Uterus (tissue), 4 donors: ENCODE data around the gene ABCG2. TPM values are rescaled to one million over a fixed set of nuclear protein-coding genes. Genes with fewer than 3 reads are reported as not detected.
"Not testable (repeated sequence)": the region's sequence is repeated elsewhere in the genome, so short reads cannot be mapped to it uniquely, and the experiment has no call there.

Experiments
- DNase-seq, 2 donors: peaks; one replicate each; pipeline ENCODE4 v3.0.0-alpha.2; 2019 to 2020
- H3K27ac ChIP-seq, 2 donors: fragments of 200-600 bp; sonication (generic); 1 replicate in 1 of 2; 2 replicates in 1 of 2; pipeline ENCODE4 v1.5.1; 2016 to 2018
- H3K27me3 ChIP-seq, 2 donors: fragments of 200-600 bp; sonication (generic); one replicate each; pipeline ENCODE4 v1.5.1; 2018 to 2019; ENCODE audit warnings: control low read depth in 1 of 2
- H3K36me3 ChIP-seq, 2 donors: fragments of 200-600 bp; sonication (generic); one replicate each; pipeline ENCODE4 v1.5.1; 2019; ENCODE audit warnings: control low read depth in 1 of 2
- H3K4me1 ChIP-seq, 2 donors: fragments of 200-600 bp; sonication (generic); one replicate each; pipeline ENCODE4 v1.5.1; 2018 to 2019; ENCODE audit warnings: control low read depth in 1 of 2
- H3K4me3 ChIP-seq, 2 donors: fragments of 200-600 bp; sonication (generic); 1 replicate in 1 of 2; 2 replicates in 1 of 2; pipeline ENCODE4 v1.5.1; 2018 to 2019; ENCODE audit warnings: mild to moderate bottlenecking in 1 of 2
- H3K9me3 ChIP-seq, 2 donors: fragments of 200-600 bp; sonication (generic); one replicate each; pipeline ENCODE4 v1.5.1; 2019; ENCODE audit warnings: control low read depth in 1 of 2
- POLR2A ChIP-seq, 2 donors: fragments of 450-650 bp; IDR thresholded peaks; one replicate each; pipeline ENCODE4 v1.6.1; 2016; ENCODE audit warnings: antibody characterized with exemption in 2 of 2, mild to moderate bottlenecking in 1 of 2, moderate library complexity in 1 of 2
- intact Hi-C: fragments of 100-400 bp; cut with DNase I; formaldehyde crosslinking; loops from one replicate; pipeline ENCODE4 v1.15.1; 2023; ENCODE audit warnings: low total_unique reads
- total RNA-seq, 4 donors: library from RNA; depleted of rRNA in 3 of 4; stranded (reverse); fragments of >200 nt in 3 of 4; gene quantifications; one replicate each; pipeline versions ENCODE4 v1.1.0 to v1.2.4, GENCODE V29; 2014 to 2023
- TF ChIP-seq, protein P1 (sequence below), 4 experiments: fragments of 200-600 bp in 2 of 4; fragments of 450-650 bp in 2 of 4; sonication (generic) in 2 of 4; IDR thresholded peaks; one replicate each; pipeline ENCODE4 v1.5.1; 2016 to 2019; ENCODE audit warnings: antibody characterized with exemption in 4 of 4, mild to moderate bottlenecking in 2 of 4, moderate library complexity in 1 of 4
- donor health status: DM: yes; HTN: yes; CAD: no.

ABCG2 gene
- total RNA-seq, 4 donors from 2014 or later, result 35.9 to 61.8 (median 50.0) TPM

DNA sequence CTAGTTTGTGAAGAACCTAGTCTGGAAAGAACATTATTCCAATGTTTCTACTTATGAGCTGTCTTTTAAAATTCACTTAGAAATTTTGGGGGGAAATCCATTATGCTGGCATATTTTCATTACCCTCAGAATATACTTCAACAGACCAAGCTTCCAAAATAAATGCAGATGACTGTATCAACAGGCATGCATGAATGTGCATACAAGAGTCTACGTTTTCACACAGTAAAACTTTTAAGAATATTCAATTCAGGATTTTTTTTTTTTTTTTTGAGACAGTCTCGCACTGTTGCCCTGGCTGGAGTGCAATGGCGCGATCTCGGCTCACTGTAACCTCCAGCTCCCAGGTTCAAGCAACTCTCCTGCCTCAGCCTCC, 49.7 kb downstream of the ABCG2 start:
- Histone ChIP-seq H3K9me3 (no peaks in the 10 kb centered on the region), H3K4me1 (peaks cover 0 to 6% of the 10 kb centered on the region in 2 donors), H3K27ac (no peak overlapping the region), H3K36me3 (no peaks in the 10 kb centered on the region), H3K4me3 (no peak overlapping the region), H3K27me3 (no peaks in the 10 kb centered on the region)
- intact Hi-C loops, result no loop called here
- no peak for DNase-seq
- TF ChIP-seq, protein P1, sequence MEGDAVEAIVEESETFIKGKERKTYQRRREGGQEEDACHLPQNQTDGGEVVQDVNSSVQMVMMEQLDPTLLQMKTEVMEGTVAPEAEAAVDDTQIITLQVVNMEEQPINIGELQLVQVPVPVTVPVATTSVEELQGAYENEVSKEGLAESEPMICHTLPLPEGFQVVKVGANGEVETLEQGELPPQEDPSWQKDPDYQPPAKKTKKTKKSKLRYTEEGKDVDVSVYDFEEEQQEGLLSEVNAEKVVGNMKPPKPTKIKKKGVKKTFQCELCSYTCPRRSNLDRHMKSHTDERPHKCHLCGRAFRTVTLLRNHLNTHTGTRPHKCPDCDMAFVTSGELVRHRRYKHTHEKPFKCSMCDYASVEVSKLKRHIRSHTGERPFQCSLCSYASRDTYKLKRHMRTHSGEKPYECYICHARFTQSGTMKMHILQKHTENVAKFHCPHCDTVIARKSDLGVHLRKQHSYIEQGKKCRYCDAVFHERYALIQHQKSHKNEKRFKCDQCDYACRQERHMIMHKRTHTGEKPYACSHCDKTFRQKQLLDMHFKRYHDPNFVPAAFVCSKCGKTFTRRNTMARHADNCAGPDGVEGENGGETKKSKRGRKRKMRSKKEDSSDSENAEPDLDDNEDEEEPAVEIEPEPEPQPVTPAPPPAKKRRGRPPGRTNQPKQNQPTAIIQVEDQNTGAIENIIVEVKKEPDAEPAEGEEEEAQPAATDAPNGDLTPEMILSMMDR (IDR thresholded peaks at IDR 0.05), result no peak
- TF ChIP-seq POLR2A (IDR thresholded peaks at IDR 0.05), result no peak

DNA sequence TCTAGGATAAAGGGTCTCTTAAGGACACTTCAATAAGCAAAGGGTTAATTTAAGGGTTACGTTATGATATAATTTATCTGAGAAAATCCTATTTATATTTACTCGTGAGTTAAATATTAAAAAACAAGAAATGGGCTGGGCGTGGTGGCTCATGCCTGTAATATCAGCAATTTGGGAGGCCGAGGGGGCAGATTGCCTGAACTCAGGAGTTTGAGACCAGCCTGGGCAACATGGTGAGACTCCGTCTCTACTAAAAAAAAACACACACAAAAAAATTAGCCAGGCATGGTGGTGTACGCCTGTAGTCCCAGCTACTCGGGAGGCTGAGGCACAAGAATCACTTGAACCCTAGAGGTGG, 50.4 kb downstream of the ABCG2 start:
- H3K36me3 ChIP-seq, intact Hi-C loops, H3K9me3 ChIP-seq, H3K27ac ChIP-seq, H3K27me3 ChIP-seq, H3K4me1 ChIP-seq, DNase-seq, H3K4me3 ChIP-seq: not testable (repeated sequence)

DNA sequence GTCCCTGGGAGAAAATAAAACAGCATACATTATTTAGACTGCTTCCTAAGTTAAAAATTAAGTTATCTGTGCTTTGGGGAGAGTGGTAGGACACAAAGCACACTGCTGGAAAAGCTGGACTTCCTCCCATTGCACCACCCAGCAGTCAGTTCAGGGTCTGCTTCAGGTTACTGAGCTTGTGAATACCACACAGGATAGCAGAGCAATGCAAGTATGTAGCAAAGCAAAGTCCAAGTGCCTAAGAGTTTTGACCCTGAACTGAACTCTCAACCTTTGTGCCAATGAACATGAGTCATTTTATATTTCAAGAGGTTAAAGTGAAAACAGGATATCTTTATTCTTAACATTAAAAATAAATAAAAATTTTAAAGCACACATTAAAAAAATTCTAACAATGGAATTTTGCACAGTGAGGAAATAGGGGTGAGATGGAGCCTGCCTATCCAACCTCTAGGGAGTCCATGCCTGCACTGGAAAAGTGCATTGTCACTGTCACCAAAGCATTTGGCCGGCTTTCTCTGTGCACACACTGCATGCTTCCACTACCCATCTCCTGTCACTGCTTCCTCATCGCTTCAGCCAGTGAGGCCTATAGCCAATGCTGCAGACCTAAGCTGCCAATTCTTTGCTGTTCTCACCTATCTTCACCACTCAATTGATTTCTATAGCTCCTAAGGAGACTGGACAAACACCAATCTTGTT, 50.9 kb downstream of the ABCG2 start:
- TF ChIP-seq POLR2A (IDR thresholded peaks at IDR 0.05), result no peak
- TF ChIP-seq, protein P1 (IDR thresholded peaks at IDR 0.05), result no peak
- no peak overlapping the region for H3K4me3 ChIP-seq
- no peaks in the 10 kb centered on the region for H3K27me3 ChIP-seq
- peaks cover 0 to 6% of the 10 kb centered on the region in 2 donors for H3K4me1 ChIP-seq
- no peaks in the 10 kb centered on the region for H3K9me3 ChIP-seq
- intact Hi-C loops, result no loop called here
- H3K27ac ChIP-seq, result no peak overlapping the region
- H3K36me3 ChIP-seq, result no peaks in the 10 kb centered on the region
- DNase-seq, result no peak

DNA sequence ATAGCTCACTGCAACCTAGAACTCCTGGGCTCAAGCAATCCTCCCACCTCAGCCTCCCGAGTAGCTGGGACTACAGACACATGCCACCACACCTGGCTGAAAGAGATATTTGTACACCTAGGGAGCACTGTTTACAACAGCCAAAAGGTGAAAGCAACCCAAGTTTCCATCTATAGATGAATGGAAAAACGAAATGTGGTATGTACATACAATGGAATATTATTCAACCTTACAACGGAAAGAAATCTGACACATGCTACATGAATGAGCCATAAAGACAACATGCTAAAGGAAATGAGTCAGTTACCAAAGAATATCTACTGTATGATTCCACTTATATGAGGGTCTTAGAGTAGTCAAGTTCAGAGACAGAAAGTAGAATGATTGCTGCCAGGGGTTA, 52.2 kb downstream of the ABCG2 start:
- peaks cover 0 to 5% of the 10 kb centered on the region in 2 donors for H3K4me1 ChIP-seq
- H3K4me3 ChIP-seq, result no peak overlapping the region
- intact Hi-C loops, result no loop called here
- no peak for TF ChIP-seq POLR2A (IDR thresholded peaks at IDR 0.05)
- TF ChIP-seq, protein P1 (IDR thresholded peaks at IDR 0.05), result no peak
- peak overlapping the region in 1 of 2 donors; percentile 28 for H3K27ac ChIP-seq
- DNase-seq, result no peak
- no peaks in the 10 kb centered on the region for H3K9me3 ChIP-seq
- H3K27me3 ChIP-seq, result no peaks in the 10 kb centered on the region
- H3K36me3 ChIP-seq, result no peaks in the 10 kb centered on the region

DNA sequence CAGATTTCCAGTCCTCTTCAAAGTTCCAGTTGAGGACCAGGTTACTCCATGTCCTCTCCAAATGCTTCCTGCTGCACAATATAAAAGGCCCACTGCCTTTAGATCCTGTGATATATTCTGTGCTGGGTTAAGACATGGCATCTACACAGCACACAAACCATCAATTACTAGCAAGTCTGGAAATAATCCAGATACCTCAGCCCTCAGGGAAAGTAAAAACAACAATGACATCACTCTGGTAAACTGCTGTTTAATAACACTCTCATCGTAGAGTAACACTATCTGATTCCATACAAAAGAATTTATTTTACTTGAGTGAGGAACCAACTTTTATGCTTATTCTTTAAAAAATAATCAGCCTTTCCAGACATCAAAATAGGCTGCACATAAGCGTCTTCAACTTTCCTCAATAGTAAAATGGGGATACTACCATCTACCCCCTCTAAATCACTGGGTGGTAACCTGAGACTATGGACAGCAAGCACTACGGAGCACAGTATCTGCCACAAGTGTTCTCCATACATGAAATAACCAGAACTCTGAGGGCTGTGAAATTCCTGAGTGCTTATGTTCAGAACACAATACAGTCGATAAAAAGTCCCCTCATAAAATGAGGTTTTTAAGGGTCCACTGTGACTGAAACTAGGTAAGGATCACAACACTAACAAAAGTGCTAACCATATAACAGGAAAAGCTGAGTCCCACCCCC, 53.4 kb downstream of the ABCG2 start:
- Histone ChIP-seq H3K27ac (no peak overlapping the region), H3K4me1 (no peaks in the 10 kb centered on the region), H3K36me3 (no peaks in the 10 kb centered on the region), H3K27me3 (no peaks in the 10 kb centered on the region), H3K4me3 (no peak overlapping the region), H3K9me3 (no peaks in the 10 kb centered on the region)
- DNase-seq, result no peak
- no peak for TF ChIP-seq POLR2A (IDR thresholded peaks at IDR 0.05)
- TF ChIP-seq, protein P1 (IDR thresholded peaks at IDR 0.05), result no peak
- intact Hi-C loops, result no loop called here
